A673 (cell line): Measurements from ENCODE around the gene TUBB3. TPM values are rescaled to one million over a fixed set of nuclear protein-coding genes. Genes with fewer than 3 reads are reported as not detected.

Experiments used
- BruUV-seq: library from RNA; stranded (reverse); fragments of 400-500 nt; replicated peaks from 2 replicates; lab custom pipeline; 2021; lab: Mats Ljungman, UMichigan
- CTCF ChIA-PET: fragments of 300-600 bp; sonication (Branson Sonifier 250); formaldehyde crosslinking; loops from one replicate; lab custom pipeline; 2022; ENCODE audit warnings: antibody characterized with exemption; lab: Charles Lee
- POLR2A ChIA-PET: fragments of 300-600 bp; sonication (Branson Sonifier 250); formaldehyde crosslinking; loops from one replicate; lab custom pipeline; 2022; ENCODE audit warnings: antibody characterized with exemption; ENCODE audit not compliant: low non-redundant PET; lab: Charles Lee
- DNase-seq: peaks from one replicate; pipeline ENCODE4 v3.0.0-alpha.2; 2015; ENCODE audit warnings: low spot score
- H3K27ac ChIP-seq: fragments of 200-600 bp; sonication (generic); 2 replicates; pipeline ENCODE4 v1.5.1; 2016; ENCODE audit warnings: mixed run types, low read depth, mild to moderate bottlenecking, mixed read lengths, antibody characterized with exemption, low read length; ENCODE audit not compliant: poor library complexity, severe bottlenecking
- H3K27me3 ChIP-seq: fragments of 200-600 bp; sonication (generic); replicated peaks from 2 replicates; pipeline ENCODE4 v1.6.1; 2017; ENCODE audit warnings: mixed run types, low read depth, mild to moderate bottlenecking, mixed read lengths, antibody characterized with exemption, low read length; ENCODE audit not compliant: insufficient read depth, poor library complexity
- H3K36me3 ChIP-seq: fragments of 200-600 bp; sonication (generic); 2 replicates; pipeline ENCODE4 v1.6.1; 2016; ENCODE audit warnings: mixed run types, mild to moderate bottlenecking, mixed read lengths, antibody characterized with exemption, low read length; ENCODE audit not compliant: insufficient read depth, poor library complexity, severe bottlenecking
- H3K4me1 ChIP-seq: fragments of 200-600 bp; sonication (generic); 2 replicates; pipeline ENCODE4 v1.6.1; 2017; ENCODE audit warnings: mixed run types, mild to moderate bottlenecking, mixed read lengths, antibody characterized with exemption, low read length; ENCODE audit not compliant: insufficient read depth, poor library complexity, severe bottlenecking
- H3K4me3 ChIP-seq: fragments of 200-600 bp; sonication (generic); 2 replicates; pipeline ENCODE4 v1.5.1; 2016; ENCODE audit warnings: low read depth, mixed run types, mild to moderate bottlenecking, mixed read lengths, low read length; ENCODE audit not compliant: poor library complexity, severe bottlenecking
- H3K9me3 ChIP-seq: fragments of 200-600 bp; sonication (generic); 2 replicates; pipeline ENCODE4 v1.6.1; 2016; ENCODE audit warnings: mixed run types, low read depth, mild to moderate bottlenecking, mixed read lengths, antibody characterized with exemption, low read length; ENCODE audit not compliant: poor library complexity, severe bottlenecking
- CTCF ChIP-seq: fragments of 300-800, 200-600 bp; sonication (generic); conservative IDR thresholded peaks from 2 replicates; pipeline ENCODE4 v1.5.1; 2017; ENCODE audit warnings: low read depth, mild to moderate bottlenecking, antibody characterized with exemption, low read length, moderate library complexity, mixed read lengths
- EZH2 ChIP-seq: fragments of 200-600 bp; sonication (generic); IDR thresholded peaks from 2 replicates; pipeline ENCODE4 v1.6.1; 2017; ENCODE audit warnings: borderline replicate concordance, low read depth, mild to moderate bottlenecking, mixed read lengths, antibody characterized with exemption, low read length; ENCODE audit not compliant: poor library complexity, severe bottlenecking
- intact Hi-C: fragments of 100-400 bp; cut with micrococcal nuclease; formaldehyde crosslinking; loops from one replicate; pipeline ENCODE4 v1.10.0; 2022; ENCODE audit not compliant: unreplicated experiment
- total RNA-seq: library from RNA; stranded (reverse); gene quantifications from 2 replicates; pipeline ENCODE4 v1.2.3, GENCODE V29; 2021

TUBB3 gene
- total RNA-seq, 1 experiment from 2014 or later = 297 TPM

GRCh38 chr16:89944773-89945172 lies 21.6 kb downstream of the TUBB3 start:
- TF ChIP-seq CTCF = no peak
- TF ChIP-seq EZH2 = no peak
- no peaks in the 10 kb centered on the region for H3K4me1 ChIP-seq
- no peak overlapping the region for H3K27ac ChIP-seq
- no peak overlapping the region for H3K4me3 ChIP-seq
- no peak for DNase-seq
- BruUV-seq = no TSS peak
- intact Hi-C loops = no loop called here
- CTCF ChIA-PET = interaction anchor here (0.7 kb wide), 1 partner anchor 70 kb away, joined by 5 read pairs; no protein-coding TSS in a partner anchor
- H3K9me3 ChIP-seq = no peaks in the 10 kb centered on the region
- H3K36me3 ChIP-seq = no peaks in the 10 kb centered on the region
- no peaks in the 10 kb centered on the region for H3K27me3 ChIP-seq
- POLR2A ChIA-PET = no interaction called here

- H3K4me3 ChIP-seq = no peak overlapping the region
- intact Hi-C loops = no loop called here
- ChIA-PET CTCF (no interaction called here), POLR2A (no interaction called here)
- H3K27ac ChIP-seq = no peak overlapping the region
- H3K4me1 ChIP-seq = no peaks in the 10 kb centered on the region
- TF ChIP-seq CTCF (no peak), EZH2 (no peak)
- no peaks in the 10 kb centered on the region for H3K36me3 ChIP-seq
- no peak for DNase-seq
- BruUV-seq = no TSS peak
- no peaks in the 10 kb centered on the region for H3K9me3 ChIP-seq
- no peaks in the 10 kb centered on the region for H3K27me3 ChIP-seq
Measured at GRCh38 chr16:89945654-89946053, 22.5 kb downstream of the TUBB3 start.

GRCh38 chr16:89946515-89946914 lies 23.4 kb downstream of the TUBB3 start:
- H3K27me3 ChIP-seq = no peaks in the 10 kb centered on the region
- ChIA-PET CTCF (no interaction called here), POLR2A (no interaction called here)
- H3K9me3 ChIP-seq = no peaks in the 10 kb centered on the region
- H3K4me1 ChIP-seq = no peaks in the 10 kb centered on the region
- H3K36me3 ChIP-seq = no peaks in the 10 kb centered on the region
- H3K4me3 ChIP-seq = no peak overlapping the region
- no peak overlapping the region for H3K27ac ChIP-seq
- intact Hi-C loops = no loop called here
- no peak for DNase-seq
- no TSS peak for BruUV-seq
- TF ChIP-seq CTCF (no peak), EZH2 (no peak)
